K562 (cell line): Measurements from ENCODE around the gene OR6K3. TPM values are rescaled to one million over a fixed set of nuclear protein-coding genes. Genes with fewer than 3 reads are reported as not detected.

Experiments used
- ATAC-seq: fragments of 200-7000 bp; cut with Tn5 transposase; 3 replicates; pipeline ENCODE4 v1.9.1; 2020; ENCODE audit warnings: moderate library complexity
- BruUV-seq: library from RNA; stranded (reverse); fragments of 400-500 nt; replicated peaks from 2 replicates; lab custom pipeline; 2021; lab: Mats Ljungman, UMichigan
- CTCF ChIA-PET: fragments of 300-600 bp; formaldehyde crosslinking; extraction: SDS; loops from one replicate; lab custom pipeline; 2021; ENCODE audit warnings: low intra/inter-chr PET ratio; lab: Yijun Ruan, JAX
- POLR2A ChIA-PET: fragments of 300-600, 350-650 bp; sonication (Branson Sonifier 250); formaldehyde crosslinking; extraction: SDS; loops from one replicate; lab custom pipeline; 2021; ENCODE audit warnings: antibody characterized with exemption, inconsistent platforms; lab: Yijun Ruan, JAX
- DNase-seq, 4 experiments: peaks; one replicate each; pipeline versions ENCODE4 v3.0.0 to v3.0.0-alpha.2; 2011 to 2018; ENCODE audit warnings: low spot score in 3 of 4, mixed read lengths in 3 of 4; ENCODE audit errors: extremely low read depth in 1 of 4
- FAIRE-seq: peaks from 2 replicates; lab custom pipeline; 2011; peaks lifted over from hg19 to GRCh38; lab: Jason Lieb, UNC
- H2AFZ ChIP-seq: 2 replicates; pipeline ENCODE4 v1.6.0; 2011; ENCODE audit warnings: low read depth, low read length, control low read depth, inconsistent platforms
- H3K27ac ChIP-seq: fragments of 200-600 bp; 3 replicates; pipeline ENCODE4 v1.8.0; 2011; ENCODE audit warnings: low read depth, mild to moderate bottlenecking, control low read depth, inconsistent platforms, low read length, moderate library complexity, mixed read lengths; ENCODE audit errors: extremely low read depth
- H3K27me3 ChIP-seq, 2 experiments: fragments of 300-600 bp in 1 of 2; 2 replicates in 1 of 2; 3 replicates in 1 of 2; pipeline versions ENCODE4 v1.6.0 to v1.8.0; 2011; ENCODE audit warnings: inconsistent platforms in 2 of 2, low read length in 2 of 2, mild to moderate bottlenecking in 1 of 2, mixed read lengths in 1 of 2, moderate library complexity in 1 of 2; ENCODE audit not compliant: control insufficient read depth in 2 of 2, insufficient read depth in 2 of 2
- H3K36me3 ChIP-seq: fragments of 300-600 bp; 3 replicates; pipeline ENCODE4 v1.8.0; 2011; ENCODE audit warnings: mild to moderate bottlenecking, low read length, inconsistent platforms; ENCODE audit not compliant: control insufficient read depth, insufficient read depth
- H3K4me1 ChIP-seq, 2 experiments: fragments of 200-600 bp in 1 of 2; replicated peaks in 1 of 2; 2 replicates in 1 of 2; 3 replicates in 1 of 2; pipeline versions ENCODE4 v1.5.1 to v1.8.0; 2011; ENCODE audit warnings: inconsistent platforms in 2 of 2, low read length in 2 of 2, mild to moderate bottlenecking in 1 of 2, mixed read lengths in 1 of 2, moderate library complexity in 1 of 2; ENCODE audit not compliant: control insufficient read depth in 2 of 2, insufficient read depth in 2 of 2
- H3K4me2 ChIP-seq: 2 replicates; pipeline ENCODE4 v1.6.1; 2011; ENCODE audit warnings: low read length, control low read depth, inconsistent platforms, mixed read lengths; ENCODE audit not compliant: insufficient read depth
- H3K4me3 ChIP-seq: fragments of 200-600 bp; sonication (generic), shearing (Covaris generic); 2 replicates; pipeline ENCODE4 v1.5.1; 2016; ENCODE audit warnings: control low read depth, inconsistent platforms
- H3K79me2 ChIP-seq: fragments of 200-600 bp; 3 replicates; pipeline ENCODE4 v1.8.0; 2011; ENCODE audit warnings: low read length, inconsistent platforms; ENCODE audit not compliant: control insufficient read depth, insufficient read depth
- H3K9ac ChIP-seq, 2 experiments: 2 replicates each; pipeline versions ENCODE4 v1.6.0 to v1.6.1; 2011; ENCODE audit warnings: low read depth in 2 of 2, low read length in 2 of 2, control low read depth in 1 of 2, inconsistent platforms in 1 of 2, mild to moderate bottlenecking in 1 of 2, mixed read lengths in 1 of 2; ENCODE audit not compliant: insufficient read depth in 1 of 2
- H3K9me1 ChIP-seq: one replicate; pipeline ENCODE4 v1.6.0; 2011; ENCODE audit warnings: inconsistent platforms, mild to moderate bottlenecking, low read length, moderate library complexity; ENCODE audit not compliant: control insufficient read depth, insufficient read depth
- H3K9me3 ChIP-seq: replicated peaks from 2 replicates; pipeline ENCODE4 v1.5.1; 2011; ENCODE audit warnings: low read depth, low read length, inconsistent platforms; ENCODE audit not compliant: control insufficient read depth, insufficient read depth
- H4K20me1 ChIP-seq: replicated peaks from 2 replicates; pipeline ENCODE4 v1.6.1; 2011; ENCODE audit warnings: low read length, inconsistent platforms, mixed read lengths; ENCODE audit not compliant: control insufficient read depth, insufficient read depth
- JUN ChIP-seq, 2 experiments: sonication (generic) in 1 of 2; formaldehyde crosslinking in 1 of 2; IDR thresholded peaks; 2 replicates each; pipeline versions ENCODE4 v1.6.1 to v1.8.0; 2012 to 2022; ENCODE audit warnings: borderline replicate concordance in 2 of 2, mild to moderate bottlenecking in 2 of 2, improper control_type of control experiment in 1 of 2, low read depth in 1 of 2, low read length in 1 of 2, missing genetic modification reagents in 1 of 2
- KDM1A ChIP-seq, 2 experiments: fragments of 450-650 bp; IDR thresholded peaks; 2 replicates each; pipeline ENCODE4 v1.6.1; 2016; ENCODE audit warnings: mild to moderate bottlenecking in 2 of 2
- MCM3 ChIP-seq: fragments of 450-650 bp; IDR thresholded peaks from 2 replicates; pipeline ENCODE4 v1.6.1; 2016
- POU5F1 ChIP-seq: fragments of 150-350 bp; IDR thresholded peaks from 2 replicates; pipeline ENCODE4 v1.6.1; 2014; ENCODE audit warnings: borderline replicate concordance, low read length, low read depth, mild to moderate bottlenecking; ENCODE audit not compliant: partially characterized antibody
- SIX5 ChIP-seq, 2 experiments: IDR thresholded peaks; 2 replicates each; pipeline ENCODE4 v1.6.1; 2011; ENCODE audit warnings: low read length in 2 of 2, borderline replicate concordance in 1 of 2, low read depth in 1 of 2, mild to moderate bottlenecking in 1 of 2, moderate library complexity in 1 of 2; ENCODE audit not compliant: insufficient read depth in 1 of 2
- SLC30A9 ChIP-seq: fragments of 250-450 bp; sonication (Bioruptor Pico); IDR thresholded peaks from 2 replicates; pipeline ENCODE4 v1.8.0; 2022; ENCODE audit warnings: mild to moderate bottlenecking, moderate library complexity
- SRSF9 ChIP-seq: fragments of 200-400 bp; formaldehyde crosslinking; IDR thresholded peaks from 2 replicates; pipeline ENCODE4 v1.6.1; 2017; ENCODE audit warnings: low read depth, low read length, borderline replicate concordance
- ZNF239 ChIP-seq: fragments of 250-450 bp; sonication (Bioruptor Pico); IDR thresholded peaks from 2 replicates; pipeline ENCODE4 v1.4.0; 2020; ENCODE audit warnings: mild to moderate bottlenecking
- ZNF407 ChIP-seq: fragments of 450-650 bp; IDR thresholded peaks from 2 replicates; pipeline ENCODE4 v1.6.1; 2016; ENCODE audit warnings: low read depth
- ZNF830 ChIP-seq: fragments of 250-450 bp; sonication (Bioruptor Pico); IDR thresholded peaks from 2 replicates; pipeline ENCODE4 v1.5.0; 2021; ENCODE audit warnings: mild to moderate bottlenecking
- in situ Hi-C: fragments of 300-500 bp; cut with MboI; formaldehyde crosslinking; loops from 4 replicates; pipeline ENCODE4 v1.15.0; 2018; ENCODE audit warnings: inconsistent platforms, mixed read lengths
- intact Hi-C: fragments of 100-400 bp; cut with micrococcal nuclease; formaldehyde crosslinking; loops from 2 replicates; pipeline ENCODE4 v1.14.2; 2022
- polyA plus RNA-seq, 8 experiments: library from polyadenylated mRNA; depleted of rRNA in 4 of 8; stranded (reverse) in 5 of 8; unstranded in 3 of 8; fragments of >200 nt; fragmentation: Nextera tagmentation in 2 of 8; fragmentation: Illumina TruSeq in 1 of 8; extraction: Ambion mirVana in 2 of 8; extraction: Trizol in 1 of 8; gene quantifications; 2 replicates each; pipeline versions ENCODE4 v1.2.1 to v1.2.3, GENCODE V29; 2011 to 2014; ENCODE audit warnings: inconsistent platforms in 1 of 8, missing spikeins in 1 of 8
- total RNA-seq, 7 experiments: library from RNA; depleted of rRNA in 6 of 7; stranded (reverse); fragments of >200 nt in 6 of 7; fragmentation: Illumina TruSeq in 2 of 7; extraction: Trizol in 2 of 7; gene quantifications; 2 replicates each; pipeline versions ENCODE4 v1.2.1 to v1.2.3, GENCODE V29; 2011 to 2021; ENCODE audit warnings: low replicate concordance in 1 of 7
- TF ChIP-seq, protein P1 (sequence below), 2 experiments: fragments of 250-450 bp in 1 of 2; fragments of 450-650 bp in 1 of 2; sonication (Bioruptor Pico) in 1 of 2; IDR thresholded peaks; 2 replicates each; pipeline versions ENCODE4 v1.6.1 to v1.8.0; 2016 to 2021; ENCODE audit warnings: mild to moderate bottlenecking in 2 of 2, moderate library complexity in 2 of 2, missing compliant biosample characterization in 1 of 2, missing genetic modification characterization in 1 of 2
- TF ChIP-seq, protein P2 (sequence below): fragments of 250-450 bp; sonication (Bioruptor Pico); IDR thresholded peaks from 2 replicates; pipeline ENCODE4 v1.4.0; 2020; ENCODE audit warnings: mild to moderate bottlenecking, moderate library complexity

The OR6K3 gene
- total and polyA plus RNA-seq, 9 of the 15 experiments (the other 6 are each of a cell fraction or from before 2014, with no cell fraction given): not detected

- peak; percentile 92 for FAIRE-seq
- H3K9me1 ChIP-seq: no peaks in the 10 kb centered on the region
- DNase-seq: peak; percentile 54 to 86 (median 64)
- in situ Hi-C loops: no loop called here
- ChIA-PET POLR2A (interaction anchor here (0.5 to 0.6 kb wide), 2 partner anchors 26 to 43 kb away, joined by 3 read pairs; no protein-coding TSS in a partner anchor), CTCF (no interaction called here)
- no peak overlapping the region for H3K4me3 ChIP-seq
- no peak overlapping the region; the same call in 1 of the 2 replicates for H3K4me2 ChIP-seq
- intact Hi-C loops: no loop called here
- ATAC-seq: peak; percentile 87
- no peaks in the 10 kb centered on the region for H3K79me2 ChIP-seq
- no peaks in the 10 kb centered on the region for H3K36me3 ChIP-seq
- H3K27ac ChIP-seq: peak overlapping the region; percentile 37; the same call in 2 of the 3 replicates
- no peak overlapping the region; the same call in 1 of the 2 replicates for H2AFZ ChIP-seq
- H3K27me3 ChIP-seq: no peaks in the 10 kb centered on the region
- BruUV-seq: no TSS peak
- peak overlapping the region in 1 of 2 experiments; percentile 20; a peak in 1 of 4 replicates for H3K9ac ChIP-seq
- H3K9me3 ChIP-seq: no peaks in the 10 kb centered on the region
- peaks cover 5 to 18% of the 10 kb centered on the region in 2 experiments; a peak in 4 of 5 replicates for H3K4me1 ChIP-seq
- H4K20me1 ChIP-seq: no peaks in the 10 kb centered on the region
- TF ChIP-seq ZNF407 (no peak), JUN (IDR thresholded peaks at IDR 0.05; ENCODE audit: borderline replicate concordance, low read depth, low read length) (no peak), JUN (CRISPR knock-in tag; IDR thresholded peaks at IDR 0.05; ENCODE audit: borderline replicate concordance) (no peak), MCM3 (no peak), SIX5 (IDR thresholded peaks at IDR 0.05; ENCODE audit: borderline replicate concordance in 1 of 2, insufficient read depth in 1 of 2, low read depth in 1 of 2, low read length in 2 of 2) (no peak), ZNF830 (no peak), SRSF9 (no peak), KDM1A (IDR thresholded peaks at IDR 0.05) (no peak), ZNF239 (CRISPR knock-in tag) (no peak), POU5F1 (no peak), SLC30A9 (CRISPR knock-in tag) (no peak)
- TF ChIP-seq, protein P1, sequence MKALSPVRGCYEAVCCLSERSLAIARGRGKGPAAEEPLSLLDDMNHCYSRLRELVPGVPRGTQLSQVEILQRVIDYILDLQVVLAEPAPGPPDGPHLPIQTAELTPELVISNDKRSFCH (CRISPR knock-in tag; IDR thresholded peaks at IDR 0.05): no peak
- TF ChIP-seq, protein P1 (tag; IDR thresholded peaks at IDR 0.05): no peak
- TF ChIP-seq, protein P2, sequence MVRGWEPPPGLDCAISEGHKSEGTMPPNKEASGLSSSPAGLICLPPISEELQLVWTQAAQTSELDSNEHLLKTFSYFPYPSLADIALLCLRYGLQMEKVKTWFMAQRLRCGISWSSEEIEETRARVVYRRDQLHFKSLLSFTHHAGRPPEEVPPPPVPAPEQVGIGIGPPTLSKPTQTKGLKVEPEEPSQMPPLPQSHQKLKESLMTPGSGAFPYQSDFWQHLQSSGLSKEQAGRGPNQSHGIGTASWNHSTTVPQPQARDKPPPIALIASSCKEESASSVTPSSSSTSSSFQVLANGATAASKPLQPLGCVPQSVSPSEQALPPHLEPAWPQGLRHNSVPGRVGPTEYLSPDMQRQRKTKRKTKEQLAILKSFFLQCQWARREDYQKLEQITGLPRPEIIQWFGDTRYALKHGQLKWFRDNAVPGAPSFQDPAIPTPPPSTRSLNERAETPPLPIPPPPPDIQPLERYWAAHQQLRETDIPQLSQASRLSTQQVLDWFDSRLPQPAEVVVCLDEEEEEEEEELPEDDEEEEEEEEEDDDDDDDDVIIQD: no peak
Measured at GRCh38 chr1:158691907-158692306, 28.6 kb downstream of the OR6K3 start.
